ENCODE results near the gene TCF7L2. TPM values are rescaled to one million over a fixed set of nuclear protein-coding genes. Genes with fewer than 3 reads are reported as not detected.
A peak's percentile ranks its signal among the peaks of the same experiment; 100 is the strongest.

Gene TCF7L2
- total RNA-seq, 1 donor from 2014 or later: 1.9 TPM

DNA sequence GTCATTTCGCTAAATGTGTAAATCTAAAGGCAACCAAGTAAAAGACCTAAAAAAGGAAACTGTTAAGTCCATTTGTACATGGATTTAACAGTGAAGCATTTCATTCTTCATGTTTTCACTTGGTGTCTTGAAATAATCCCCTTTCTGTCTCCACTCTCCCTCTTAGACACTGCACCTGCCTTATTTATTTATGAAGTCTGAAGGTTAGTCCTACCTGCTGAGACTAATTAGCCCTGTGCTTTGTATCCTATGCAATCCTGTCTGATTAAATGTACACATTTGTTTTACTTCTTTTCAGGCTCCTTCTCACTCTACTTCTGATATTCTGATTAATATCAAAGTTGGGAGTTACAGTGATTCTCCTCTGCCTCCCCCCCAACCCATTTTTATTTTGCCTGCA, 1.9 kb upstream of the TCF7L2 start:
- DNase-seq: no peak

DNA sequence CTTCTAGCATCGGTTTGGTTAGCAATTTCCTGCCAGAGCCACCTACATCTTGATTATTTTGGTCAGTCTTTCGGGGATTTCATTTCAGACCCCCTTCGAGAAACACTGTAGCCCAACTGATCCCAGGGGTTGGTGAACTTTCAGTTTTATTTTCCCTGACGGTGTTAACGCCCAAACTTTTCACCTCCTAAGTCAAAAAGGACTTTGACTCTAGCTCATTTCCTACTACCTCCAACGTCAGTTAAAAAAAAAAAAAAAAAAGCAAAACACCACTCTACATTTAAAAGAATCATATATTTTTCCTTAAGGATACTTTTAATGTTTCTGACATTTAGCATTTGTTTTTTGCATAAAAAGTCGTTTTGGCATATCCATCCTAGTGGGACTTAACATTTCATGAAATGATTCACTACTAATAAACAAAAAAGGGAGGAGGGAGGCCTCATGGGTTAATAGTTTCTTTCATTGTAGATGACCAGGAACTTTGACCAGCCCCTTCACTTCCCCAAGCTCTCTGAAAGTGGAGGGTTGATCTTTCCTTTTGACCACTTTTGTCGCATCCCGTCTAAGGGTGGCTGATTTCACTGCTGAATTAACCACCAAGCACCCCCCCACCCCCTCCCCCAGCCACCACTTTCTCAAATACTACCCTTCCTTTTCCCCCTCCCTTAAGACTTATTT, 764 bp upstream of the TCF7L2 start:
- DNase-seq: no peak

DNA sequence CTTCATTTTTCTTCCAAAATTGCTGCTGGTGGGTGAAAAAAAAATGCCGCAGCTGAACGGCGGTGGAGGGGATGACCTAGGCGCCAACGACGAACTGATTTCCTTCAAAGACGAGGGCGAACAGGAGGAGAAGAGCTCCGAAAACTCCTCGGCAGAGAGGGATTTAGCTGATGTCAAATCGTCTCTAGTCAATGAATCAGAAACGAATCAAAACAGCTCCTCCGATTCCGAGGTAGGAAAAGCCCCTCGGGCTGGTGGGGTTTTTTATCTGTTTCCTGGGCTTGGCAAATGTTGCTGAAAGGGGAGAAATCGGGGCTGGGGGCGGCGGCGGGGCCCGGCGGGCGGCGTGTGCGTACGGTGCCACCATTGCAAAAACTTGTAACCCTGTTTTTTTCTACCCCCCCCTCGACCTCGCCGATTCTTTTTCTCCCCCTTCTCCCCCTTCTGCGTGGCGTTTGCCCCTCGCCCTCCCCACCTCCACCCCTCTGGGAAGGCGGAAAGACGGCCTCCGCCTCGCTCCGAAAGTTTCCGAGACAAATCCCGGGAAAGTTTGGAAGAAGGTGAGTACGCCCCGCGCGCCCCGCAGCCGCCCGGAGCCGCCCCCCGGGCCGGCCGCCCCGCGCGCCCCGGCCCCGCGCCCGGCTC, 789 bp downstream of the TCF7L2 start:
- no peak for DNase-seq

DNA sequence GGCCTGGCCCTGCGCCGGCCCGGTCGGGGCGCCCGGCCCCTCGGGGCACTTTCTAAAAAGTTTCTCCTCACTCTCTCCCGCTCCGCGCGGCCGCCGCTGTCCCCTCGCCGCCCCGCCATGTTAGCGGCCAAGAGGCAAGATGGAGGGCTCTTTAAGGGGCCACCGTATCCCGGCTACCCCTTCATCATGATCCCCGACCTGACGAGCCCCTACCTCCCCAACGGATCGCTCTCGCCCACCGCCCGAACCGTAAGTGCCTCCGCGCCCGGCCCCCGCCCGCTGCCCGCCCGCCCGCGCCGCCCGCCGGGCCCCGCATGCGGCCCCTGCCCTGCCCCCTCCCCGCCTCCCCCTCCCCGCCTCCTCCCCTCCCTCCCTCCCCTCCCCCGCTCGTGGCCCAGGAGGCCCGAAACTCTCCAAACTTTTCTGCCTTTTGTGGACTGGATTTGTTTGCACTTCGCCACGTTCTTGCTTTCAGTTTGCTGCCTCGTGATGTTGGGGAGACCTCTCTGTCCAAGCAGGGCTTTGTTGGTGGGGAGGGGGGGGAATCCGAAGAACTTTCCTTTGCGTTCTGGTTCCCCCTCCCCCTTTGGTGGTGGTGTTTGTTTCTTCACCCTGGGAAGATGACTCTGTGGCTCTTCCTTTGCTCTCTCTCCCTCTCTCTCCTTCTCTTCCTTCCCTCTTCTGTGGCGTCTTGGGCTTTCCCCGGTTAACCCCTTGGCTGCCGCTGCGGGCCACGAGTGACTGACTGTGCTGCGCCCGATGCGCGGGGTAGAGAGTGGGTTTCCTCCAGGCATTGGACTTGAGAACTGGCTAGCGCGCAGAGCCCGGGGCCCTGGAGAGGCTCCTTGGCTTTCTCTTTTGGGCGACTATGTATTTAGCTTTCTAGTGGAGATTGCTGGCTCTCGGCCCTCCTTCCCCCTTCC, 1.6 kb downstream of the TCF7L2 start:
- DNase-seq: peak; percentile 30

DNA sequence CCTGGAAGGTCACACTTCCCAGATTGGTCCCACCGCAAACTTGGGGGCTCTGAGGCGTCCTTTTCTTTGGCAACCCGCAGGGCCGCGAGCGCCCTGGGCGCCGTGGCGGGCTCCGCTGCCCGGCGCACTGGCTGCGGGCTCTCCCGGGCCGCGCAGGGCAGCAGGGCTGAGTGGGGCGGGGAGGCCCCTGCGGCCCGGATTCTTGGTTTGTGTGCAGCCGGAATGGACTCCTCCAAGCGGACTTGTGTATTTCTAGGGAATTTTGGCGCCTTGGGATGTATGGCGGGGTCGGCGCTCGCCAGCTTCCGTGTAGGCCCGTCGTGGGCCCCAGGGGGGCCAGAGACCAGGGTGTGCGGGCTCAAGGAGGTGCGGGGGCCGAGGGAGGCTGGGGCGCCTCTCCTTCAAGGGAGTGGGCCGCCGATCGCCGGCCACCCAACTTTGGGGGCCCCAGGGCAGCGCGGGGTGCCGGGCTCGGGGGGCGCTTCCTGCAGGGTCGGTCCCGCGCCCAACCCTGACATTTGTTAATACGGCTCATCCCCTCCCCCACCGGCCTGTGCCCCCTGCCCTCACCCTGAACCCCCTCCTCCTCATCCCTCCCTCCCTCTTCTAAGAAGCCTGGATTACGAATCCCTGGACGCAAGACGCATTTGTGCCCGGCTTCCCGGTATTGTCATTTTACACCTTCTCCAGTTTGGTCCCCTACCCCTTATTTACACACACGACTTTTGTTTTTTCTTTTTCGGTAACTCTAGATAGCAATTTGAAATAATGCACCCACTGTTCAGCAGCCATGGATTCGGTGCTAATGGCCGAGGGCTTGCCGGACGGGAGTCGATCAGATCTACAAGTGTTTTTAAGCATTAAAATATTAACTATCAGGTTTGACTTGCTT, 2.5 kb downstream of the TCF7L2 start:
- DNase-seq: no peak

DNA sequence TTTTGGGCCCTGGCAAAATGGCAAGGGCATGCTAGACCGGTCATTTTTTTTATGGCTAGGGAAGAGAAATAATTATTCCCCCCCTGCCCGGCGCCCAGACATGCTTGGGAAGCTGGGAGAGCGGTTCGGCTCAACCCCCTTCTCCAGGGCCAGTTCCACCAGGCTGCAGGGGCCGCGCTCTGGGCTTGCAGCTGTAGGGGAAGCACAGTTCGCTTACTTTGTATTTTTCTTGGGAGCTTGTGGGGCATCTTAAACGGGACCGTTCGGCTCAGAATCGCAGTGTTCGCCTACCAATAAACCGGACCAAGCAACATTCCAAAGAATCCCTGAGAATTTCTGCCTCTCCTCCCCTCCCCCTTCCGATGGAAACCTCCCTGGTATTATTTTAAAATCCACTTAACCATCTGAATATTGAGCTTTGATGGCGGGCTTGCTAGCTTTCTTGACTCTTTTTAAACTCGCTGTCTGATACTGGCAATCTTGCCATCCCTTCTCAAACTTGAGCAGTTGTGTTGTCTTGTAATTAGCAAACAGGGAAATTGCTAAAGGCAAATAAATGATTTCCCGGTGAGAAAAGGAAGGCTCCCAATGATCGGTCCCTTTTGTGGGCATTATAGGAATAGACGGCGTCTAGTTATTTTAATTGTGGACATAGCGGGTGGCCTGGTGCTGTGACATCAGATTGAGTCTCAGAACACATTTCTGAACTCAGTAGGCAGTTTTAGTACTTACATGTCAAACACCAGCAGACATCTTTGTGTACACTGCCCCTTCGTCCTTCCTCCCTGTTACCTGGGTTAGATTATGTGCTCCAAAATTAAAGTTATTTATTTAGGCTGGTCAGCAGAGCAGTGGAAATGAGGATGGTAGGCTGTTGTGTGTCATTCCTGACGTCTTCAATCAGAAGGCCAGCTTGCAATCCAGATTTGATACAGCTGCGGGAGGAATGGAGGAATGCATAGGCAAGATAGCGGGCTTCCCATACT, 3.4 kb downstream of the TCF7L2 start:
- no peak for DNase-seq

DNA sequence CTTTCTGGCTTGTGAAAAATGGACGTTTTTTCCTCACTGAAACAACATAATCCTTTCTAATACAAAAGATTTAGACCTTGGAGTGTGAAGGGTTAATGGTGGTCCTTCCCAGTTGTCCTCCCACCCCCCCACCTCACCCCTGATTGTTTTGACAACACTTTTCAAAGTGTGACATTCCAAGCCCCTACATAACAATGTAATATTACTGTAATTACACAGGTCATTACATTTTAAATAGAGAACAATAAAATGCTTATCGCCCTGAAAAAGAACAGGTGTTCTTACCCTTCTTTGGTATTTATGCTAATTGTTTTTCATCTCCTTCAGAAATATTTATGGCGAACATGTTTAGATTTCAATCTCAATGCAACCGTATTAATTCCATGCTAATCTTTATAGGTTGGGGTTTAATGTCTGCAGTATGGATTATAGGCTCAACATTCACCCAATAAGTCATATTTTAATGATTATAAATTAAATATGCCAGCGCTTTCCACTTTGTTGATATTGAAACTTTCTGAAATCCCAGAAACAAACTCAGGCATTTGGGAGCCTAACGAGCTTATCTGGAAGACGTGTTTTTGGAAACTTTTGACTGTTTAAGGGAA, 5.0 kb downstream of the TCF7L2 start:
- no peak for DNase-seq

DNA sequence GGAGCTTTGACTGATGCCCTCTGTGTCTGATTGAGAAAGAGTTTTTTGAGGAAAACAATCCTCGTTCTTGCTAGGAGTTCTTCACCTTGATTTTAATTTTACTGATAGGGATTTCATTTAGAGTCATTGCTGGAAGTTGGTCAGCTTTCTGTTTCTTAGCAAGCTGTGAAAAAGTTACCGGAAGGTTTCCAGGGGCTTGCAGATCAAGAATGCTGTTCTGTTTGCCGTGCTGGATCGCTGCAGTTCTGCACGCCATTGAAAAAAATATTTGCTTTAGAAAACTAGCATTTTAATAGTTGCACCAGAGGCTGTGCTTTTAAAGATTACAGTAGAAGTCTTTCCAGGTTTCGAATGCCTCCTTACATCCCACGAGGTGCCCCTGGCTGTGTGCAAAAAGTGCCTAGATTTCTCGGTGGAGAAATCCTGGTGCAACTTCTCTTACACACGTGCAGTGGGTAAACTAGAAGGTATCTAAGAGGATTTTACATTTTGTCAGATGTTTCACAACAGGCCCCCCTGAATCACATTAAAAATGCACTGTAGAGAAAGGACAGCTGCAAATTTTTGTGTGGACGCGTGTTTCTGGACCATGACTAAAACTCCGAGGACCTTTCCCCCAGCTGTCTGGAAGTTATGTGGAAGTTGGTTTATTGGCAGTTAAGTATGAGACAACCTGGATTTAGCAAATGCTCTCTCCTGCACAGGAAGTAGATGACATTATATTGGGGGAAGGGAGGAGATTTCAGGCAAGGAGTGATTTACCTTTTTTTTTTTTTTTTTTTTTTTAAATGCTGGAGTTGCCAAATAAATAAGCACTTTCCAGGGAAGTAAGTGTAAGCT, 5.8 kb downstream of the TCF7L2 start:
- no peak for DNase-seq

DNA sequence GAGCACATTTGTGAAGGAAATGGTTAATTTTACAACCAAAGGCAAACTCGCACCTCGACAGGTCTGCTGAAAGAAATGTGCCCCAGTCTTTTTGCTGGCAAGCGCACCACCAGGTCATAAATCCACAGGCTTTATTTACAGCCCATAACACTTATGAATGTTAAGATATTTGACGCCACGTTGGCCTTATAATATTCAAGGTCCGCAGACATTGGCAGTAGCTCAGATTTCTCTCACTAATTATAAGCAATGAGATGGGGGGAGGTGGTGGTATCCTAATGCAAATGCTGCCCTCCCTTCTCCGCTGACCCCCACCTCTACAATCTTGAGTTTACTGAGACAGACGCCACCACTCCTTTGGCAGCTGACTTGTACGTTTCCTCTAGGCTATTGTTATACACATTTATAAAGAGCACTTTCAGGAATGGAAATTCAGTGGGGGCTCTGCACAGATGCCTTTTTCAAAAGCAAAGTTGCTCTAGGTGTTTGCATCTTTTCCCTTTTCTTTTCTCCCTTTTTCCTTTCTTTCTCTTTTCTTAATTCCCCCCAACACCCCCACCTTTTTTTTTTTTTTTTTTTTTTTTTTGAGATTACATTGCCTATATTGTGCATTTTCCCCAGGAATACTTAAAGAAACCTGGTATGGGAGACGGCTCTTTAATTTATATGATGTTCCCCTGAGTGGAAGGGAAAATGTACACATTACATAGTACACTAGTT, 6.7 kb downstream of the TCF7L2 start:
- DNase-seq: no peak

DNA sequence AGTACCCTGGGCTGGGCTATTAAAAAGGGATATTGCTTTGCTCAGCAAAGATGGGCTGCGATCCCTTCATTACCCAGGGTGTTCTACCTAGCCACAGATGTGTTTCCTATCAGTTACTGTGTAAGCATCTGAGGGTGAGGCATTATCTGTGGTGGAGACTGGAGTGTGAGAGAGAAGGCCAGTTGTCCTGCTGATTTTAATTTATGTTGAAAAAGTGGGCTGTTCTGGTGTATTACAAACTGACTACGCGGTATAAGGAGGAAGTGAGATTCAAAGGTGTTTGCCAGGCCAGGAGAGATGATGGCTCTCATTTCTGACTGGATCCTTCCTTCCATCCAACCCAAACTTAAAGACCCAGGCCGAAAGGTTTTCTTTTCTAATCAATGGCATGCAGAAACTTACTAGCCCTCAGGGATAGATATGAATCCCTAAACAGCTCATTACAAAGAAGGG, 7.6 kb downstream of the TCF7L2 start:
- no peak for DNase-seq

DNA sequence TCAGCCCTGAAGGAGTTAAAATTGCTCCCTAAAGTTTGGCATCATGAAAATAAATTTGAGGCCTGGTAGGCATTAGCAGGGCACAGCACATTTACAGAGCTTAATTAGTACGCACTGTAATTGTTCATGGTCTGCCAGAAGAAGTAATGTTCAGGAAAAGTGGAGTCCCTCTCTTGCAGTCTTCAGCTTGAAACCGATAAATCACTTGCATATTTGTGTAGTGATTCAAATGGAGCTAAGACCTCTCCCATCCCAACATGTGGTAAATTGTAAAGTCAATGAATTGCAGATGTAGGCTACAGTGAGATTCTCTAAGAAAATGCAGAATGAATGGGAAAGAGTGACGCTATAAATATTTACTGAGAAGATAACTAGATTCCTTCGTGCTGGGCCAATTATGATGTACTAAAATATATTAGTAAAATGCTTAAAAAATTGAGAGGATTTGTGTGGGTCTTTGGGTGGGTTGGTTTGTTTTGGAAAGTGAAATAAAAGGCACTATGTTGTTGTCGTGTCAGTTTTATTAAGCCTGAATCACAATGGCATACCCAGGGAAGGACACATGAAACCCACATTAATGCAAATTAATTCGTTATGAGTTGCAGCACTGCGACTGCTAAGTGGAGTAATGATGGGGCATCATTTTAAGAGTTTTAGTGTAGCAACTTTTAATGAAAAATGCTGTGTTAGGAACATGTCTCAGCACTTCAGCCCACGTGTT, 8.4 kb downstream of the TCF7L2 start:
- no peak for DNase-seq

DNA sequence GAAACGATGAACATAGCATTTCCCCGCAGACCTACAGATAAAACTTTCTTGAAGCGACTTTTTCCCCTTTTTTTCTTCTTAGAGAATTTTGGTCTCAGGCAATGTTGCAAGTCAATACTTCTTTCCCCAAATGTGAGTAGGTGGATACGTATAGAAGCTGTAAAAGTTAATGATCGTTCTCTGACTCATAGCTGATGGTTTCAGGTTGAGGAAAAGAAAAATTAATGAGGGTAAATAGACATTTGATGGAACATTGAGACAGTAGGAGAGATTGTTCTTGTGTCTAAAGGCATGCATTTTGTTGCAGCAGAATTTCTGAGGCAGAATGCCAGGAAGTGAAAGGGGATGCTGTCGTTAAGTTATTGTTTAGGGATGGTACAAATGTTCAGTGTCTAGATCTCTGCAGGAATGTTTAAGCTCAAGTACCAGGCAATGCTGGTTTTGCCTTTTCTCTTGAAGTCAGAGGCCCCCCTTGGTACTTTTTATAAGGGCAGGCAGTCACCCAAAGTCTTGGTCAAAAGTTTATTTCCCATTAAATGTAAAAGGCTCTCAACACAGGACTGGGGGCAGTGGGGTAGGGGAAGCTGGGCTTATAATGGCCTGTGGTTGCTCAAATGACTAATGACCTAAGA, 9.3 kb downstream of the TCF7L2 start:
- DNase-seq: no peak

DNA sequence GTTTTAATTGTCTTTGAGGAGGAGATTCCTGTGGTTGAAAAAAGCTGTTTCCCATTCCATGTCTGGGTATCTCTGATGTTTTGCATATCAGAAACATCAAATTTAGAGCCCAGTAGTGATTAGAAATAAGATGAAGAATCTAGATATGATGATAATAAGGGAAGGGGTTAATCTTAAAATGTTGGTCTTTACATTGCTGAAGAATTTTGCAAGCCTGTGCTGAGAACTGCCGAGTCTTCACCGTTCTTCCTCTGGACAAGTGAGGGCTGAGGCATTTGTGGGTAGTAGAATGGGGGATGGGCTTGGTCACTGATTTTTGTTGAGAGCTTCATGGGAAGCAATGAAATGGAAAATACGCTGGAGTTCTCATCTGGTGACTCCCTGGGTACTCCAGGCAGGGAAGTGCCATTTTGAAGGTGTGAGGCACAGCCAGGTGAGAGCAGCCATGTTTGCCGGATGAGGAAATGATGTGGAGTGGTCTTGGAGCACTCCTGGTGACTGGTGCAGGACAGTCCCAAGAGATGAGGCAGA, 10.2 kb downstream of the TCF7L2 start:
- DNase-seq: no peak

DNA sequence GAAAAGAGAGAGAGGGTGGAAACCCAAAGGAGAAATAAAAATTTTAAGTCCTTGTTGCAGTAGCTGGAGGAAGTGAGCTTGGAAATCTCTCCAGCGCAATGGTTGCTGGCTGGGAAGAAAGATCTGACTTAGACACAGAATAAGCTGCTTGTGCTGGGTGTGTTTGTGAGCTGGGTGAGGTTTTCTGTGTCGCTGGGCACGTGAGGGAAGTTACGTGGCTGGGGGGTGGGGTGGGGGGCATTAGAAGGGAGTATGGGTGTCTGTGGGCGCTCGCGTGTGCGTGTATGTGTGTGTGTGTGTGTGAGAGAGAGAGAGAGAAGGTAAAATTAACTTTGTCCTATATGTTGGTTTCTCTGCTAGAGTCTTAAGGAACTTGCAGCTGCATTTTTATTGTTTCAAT, 11.6 kb downstream of the TCF7L2 start:
- no peak for DNase-seq

DNA sequence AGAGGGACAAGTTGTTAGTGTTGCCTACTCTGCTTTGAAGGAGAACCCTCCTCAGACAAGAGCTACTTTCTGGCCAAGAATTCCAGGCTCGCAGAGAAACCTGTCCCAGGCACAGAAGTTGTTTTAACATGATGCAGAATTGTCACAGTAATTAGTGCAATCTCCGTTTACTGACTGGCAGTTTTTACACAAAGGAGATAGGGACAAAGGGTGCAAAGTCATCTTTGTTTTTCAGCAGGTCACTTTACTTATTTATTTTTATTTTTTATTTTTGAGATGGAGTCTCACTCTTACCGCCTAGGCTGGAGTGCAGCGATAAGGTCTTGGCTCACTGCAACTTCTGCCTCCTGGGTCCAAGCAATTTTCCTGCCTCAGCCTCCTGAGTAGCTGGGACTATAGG, 12.3 kb downstream of the TCF7L2 start:
- DNase-seq: no peak

DNA sequence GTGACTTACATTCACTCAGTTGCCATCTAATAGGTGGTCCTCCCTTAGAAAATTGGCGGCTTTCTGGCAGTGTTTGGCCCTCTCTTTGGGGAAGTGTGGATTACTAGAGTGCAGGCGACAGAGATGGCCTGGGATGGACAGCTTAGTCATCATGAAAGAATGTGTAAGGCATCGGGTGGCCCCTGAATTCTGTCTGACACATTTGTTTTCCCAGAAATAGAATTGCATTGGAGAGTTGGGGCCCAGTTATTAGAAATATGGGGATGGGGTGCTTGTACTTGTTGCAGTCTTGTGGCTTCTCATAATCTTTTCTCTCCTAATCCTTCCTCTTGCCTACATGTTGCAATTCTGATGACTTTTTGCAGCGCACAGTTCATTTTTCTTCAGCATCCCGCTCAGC, 13.8 kb downstream of the TCF7L2 start:
- no peak for DNase-seq

DNA sequence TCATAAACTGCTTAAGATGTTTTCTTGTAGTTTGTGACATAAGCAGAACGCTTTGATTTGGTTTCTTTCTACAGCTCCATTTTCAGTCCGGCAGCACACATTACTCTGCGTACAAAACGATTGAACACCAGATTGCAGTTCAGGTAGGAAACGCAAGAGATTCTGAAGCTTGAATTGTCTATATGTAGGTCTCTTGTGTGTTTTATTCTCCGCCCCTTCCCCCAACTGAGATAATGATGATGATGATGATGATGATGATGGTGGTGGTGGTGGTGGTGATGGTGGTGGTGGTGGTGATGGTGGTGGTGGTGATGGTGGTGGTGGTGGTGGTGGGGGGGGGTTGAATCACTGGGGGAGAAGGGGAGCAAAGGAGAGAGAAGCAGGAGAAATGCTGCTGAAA, 14.4 kb downstream of the TCF7L2 start:
- DNase-seq: no peak
